HG03460 (cell line): ENCODE data around the gene CNOT3.
A peak's percentile ranks its signal among the peaks of the same experiment; 100 is the strongest.
"Not testable (repeated sequence)": the region's sequence is repeated elsewhere in the genome, so short reads cannot be mapped to it uniquely, and the experiment has no call there.

Source experiments
- ATAC-seq: cut with Tn5 transposase; IDR thresholded peaks from one replicate; pipeline ENCODE4 v1.9.1; 2021; ENCODE audit not compliant: unreplicated experiment

The CNOT3 gene

GRCh38 chr19:54165222-54165621, 27.7 kb downstream of the CNOT3 start:
- no peak for ATAC-seq

GRCh38 chr19:54168174-54168917, 30.8 kb downstream of the CNOT3 start:
- no peak for ATAC-seq

- no peak for ATAC-seq
Measured at GRCh38 chr19:54169149-54169740, 31.7 kb downstream of the CNOT3 start.

- ATAC-seq = not testable (repeated sequence)
Measured at GRCh38 chr19:54171736-54172431, 34.3 kb downstream of the CNOT3 start.

- no peak for ATAC-seq
Measured at GRCh38 chr19:54172471-54173358, 35.2 kb downstream of the CNOT3 start, which contains the start of gene TMC4. Gene TMC4 (minus strand): TSS chr19:54173160. CDS start chr19:54173117, 43 bp downstream.

GRCh38 chr19:54173359-54173699, 35.8 kb downstream of the CNOT3 start:
- ATAC-seq = no peak

GRCh38 chr19:54173951-54174834, 36.6 kb downstream of the CNOT3 start:
- no peak for ATAC-seq

- ATAC-seq = no peak
Measured at GRCh38 chr19:54178581-54179261, 41.2 kb downstream of the CNOT3 start.

GRCh38 chr19:54179262-54179852, 41.8 kb downstream of the CNOT3 start:
- ATAC-seq = no peak

GRCh38 chr19:54179921-54180461, 42.4 kb downstream of the CNOT3 start:
- ATAC-seq = no peak

GRCh38 chr19:54180691-54181091, 43.1 kb downstream of the CNOT3 start:
- ATAC-seq = no peak

GRCh38 chr19:54181894-54182293, 44.3 kb downstream of the CNOT3 start:
- not testable (repeated sequence) for ATAC-seq

GRCh38 chr19:54183431-54183830, 45.9 kb downstream of the CNOT3 start:
- ATAC-seq = no peak

- no peak for ATAC-seq
Measured at GRCh38 chr19:54186351-54186750, 48.8 kb downstream of the CNOT3 start.

GRCh38 chr19:54186934-54187381, 49.4 kb downstream of the CNOT3 start:
- ATAC-seq = no peak

- ATAC-seq = no peak
Measured at GRCh38 chr19:54188215-54188871, 50.8 kb downstream of the CNOT3 start.

GRCh38 chr19:54189145-54189734, 51.7 kb downstream of the CNOT3 start, which contains the start of gene MBOAT7:
Gene MBOAT7 (minus strand): TSS chr19:54189580. CDS start chr19:54188508, 1,072 bp downstream.
- ATAC-seq = peak; percentile 21
